ENCODE data around the gene CPT1A. TPM values are rescaled to one million over a fixed set of nuclear protein-coding genes. Genes with fewer than 3 reads are reported as not detected.
A peak's percentile ranks its signal among the peaks of the same experiment; 100 is the strongest.
"Not testable (repeated sequence)": the region's sequence is repeated elsewhere in the genome, so short reads cannot be mapped to it uniquely, and the experiment has no call there.

CPT1A gene
- 10 to 100 TPM; 15.3 to 16.1 TPM for total RNA-seq

DNA sequence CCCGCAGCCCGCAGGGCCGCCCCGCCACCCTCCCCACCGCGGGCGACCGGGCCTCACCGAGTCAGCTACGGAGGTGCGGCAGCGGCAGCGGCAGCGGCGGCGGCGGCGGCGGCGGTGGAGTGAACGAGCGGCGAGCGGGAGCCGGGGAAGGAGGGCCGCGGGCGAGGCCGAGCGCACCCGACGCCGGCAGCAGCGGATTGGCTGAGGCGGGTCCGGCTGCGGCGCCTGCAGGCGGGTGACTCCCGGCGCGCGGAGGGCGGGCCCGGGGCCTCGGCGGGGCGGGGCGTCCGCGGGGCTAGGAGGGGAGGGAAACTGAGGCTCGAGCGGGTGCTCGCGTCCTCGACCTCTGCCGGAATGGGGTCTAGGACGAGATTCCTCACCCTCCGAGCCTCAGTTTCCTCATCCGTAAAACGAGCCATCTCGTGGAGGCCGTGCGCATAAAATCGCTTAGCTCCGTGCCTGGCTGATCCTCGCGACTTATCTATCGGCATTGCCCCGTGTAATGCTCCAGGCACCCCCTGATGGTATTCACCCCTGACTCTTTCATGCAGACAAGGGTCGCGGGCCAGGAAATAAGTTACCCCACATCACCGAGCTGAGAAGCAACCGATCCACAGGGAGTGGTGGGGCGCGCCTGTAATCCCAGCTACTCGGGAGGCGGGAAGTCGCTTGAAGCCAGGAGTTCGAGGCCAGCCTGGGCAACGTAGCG is at the start of gene CPT1A:
TSS of gene CPT1A (minus strand) at position 199 of the 709 bp plus-strand sequence. CDS start 26,442 bp downstream, outside the sequence.
- no peaks in the 10 kb centered on the region for H3K36me3 Mint-ChIP-seq (ENCODE audit: low read depth)
- peak within 1 kb of the TSS; percentile 88 for H3K4me3 Mint-ChIP-seq
- CTCF ChIA-PET, result interaction anchor here (1.7 kb wide), 1 partner anchor 16 kb away, joined by 6 read pairs; no protein-coding TSS in a partner anchor
- DNase-seq, result peak; percentile 74
- peak within 1 kb of the TSS; percentile 30 for H3K27ac Mint-ChIP-seq
- H3K9me3 Mint-ChIP-seq, result no peaks in the 10 kb centered on the region
- H3K27me3 Mint-ChIP-seq (ENCODE audit: low read depth), result no peaks in the 10 kb centered on the region
- intact Hi-C loops (cut with micrococcal nuclease), result loop anchor here (2.0 kb wide), 1 partner anchor 61 kb away; the partner anchor contains the start of genes IGHMBP2 and MRPL21
- H3K4me1 Mint-ChIP-seq (ENCODE audit: low read depth), result peaks cover 41% of the 10 kb centered on the region

DNA sequence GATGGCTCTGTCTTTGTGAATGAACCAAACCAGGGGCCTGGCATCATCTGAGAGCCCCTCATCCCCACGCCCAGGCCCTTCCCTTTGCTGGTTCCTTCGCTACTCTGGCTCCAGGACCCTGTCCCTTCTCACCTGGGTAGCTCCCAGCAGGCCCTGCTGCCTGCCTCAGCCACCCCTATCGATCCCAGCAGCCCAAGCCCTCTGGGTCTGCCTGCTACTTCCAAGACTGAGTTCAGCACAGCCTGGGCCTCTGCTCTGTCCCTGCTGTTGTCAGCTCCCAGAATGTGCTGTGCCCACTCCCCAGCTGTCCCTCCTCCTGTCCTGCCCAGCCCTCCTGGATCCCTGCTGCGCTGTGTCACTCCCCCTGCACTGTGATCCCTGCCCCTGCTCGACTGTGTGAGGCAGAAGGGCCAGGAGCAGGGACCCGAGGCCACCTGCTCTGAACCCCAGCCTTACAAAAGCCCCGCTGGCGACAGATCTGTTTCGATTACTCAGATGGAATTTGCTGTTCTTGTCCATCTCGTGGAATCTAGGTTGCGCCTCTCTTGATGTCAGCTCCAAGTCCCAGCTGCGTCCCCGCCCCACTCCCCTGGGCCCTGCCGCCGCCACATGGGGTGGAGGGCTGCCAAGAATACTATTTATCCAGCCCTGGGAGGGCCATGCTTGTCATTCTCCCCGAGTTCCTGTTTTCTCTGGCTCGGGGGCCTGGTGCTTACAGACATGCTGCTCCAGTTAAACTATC is 48.9 kb upstream of the CPT1A start:
- Mint-ChIP-seq H3K36me3 (ENCODE audit: low read depth) (peaks cover 26% of the 10 kb centered on the region), H3K9me3 (no peaks in the 10 kb centered on the region), H3K27me3 (ENCODE audit: low read depth) (no peaks in the 10 kb centered on the region), H3K4me3 (no peak overlapping the region), H3K4me1 (ENCODE audit: low read depth) (no peaks in the 10 kb centered on the region), H3K27ac (no peak overlapping the region)
- intact Hi-C loops (cut with micrococcal nuclease), result no loop called here
- DNase-seq, result no peak
- CTCF ChIA-PET, result interaction anchor here (0.6 to 1.1 kb wide), 2 partner anchors 93 to 133 kb away, joined by 3 read pairs; no protein-coding TSS in a partner anchor

DNA sequence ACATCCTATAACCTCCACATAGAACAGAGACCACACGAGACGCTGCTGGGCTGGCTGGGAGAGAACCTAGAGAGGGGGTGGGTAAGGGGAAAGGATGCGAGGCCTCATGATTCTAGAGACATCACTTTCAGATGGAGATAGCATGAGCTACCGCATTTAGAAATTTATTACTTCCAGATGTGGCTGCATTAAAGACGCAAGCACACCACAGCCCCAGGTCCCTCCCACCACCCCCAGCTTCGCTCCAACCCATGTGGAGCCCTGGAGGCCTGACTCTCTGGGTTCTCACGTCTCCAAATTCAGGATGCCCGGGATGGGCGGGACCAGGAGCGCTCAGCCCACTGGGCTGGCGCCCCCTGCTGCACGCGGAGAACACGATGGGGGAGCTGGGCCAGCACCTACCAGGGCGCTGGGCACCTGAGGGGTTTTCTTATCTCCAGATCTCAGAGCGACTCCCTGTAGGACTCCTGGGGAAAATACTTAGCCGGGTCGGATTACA is 48.3 kb upstream of the CPT1A start:
- CTCF ChIA-PET, result interaction anchor here (0.6 to 1.1 kb wide), 3 partner anchors 14 to 132 kb away, joined by 3 read pairs; no protein-coding TSS in a partner anchor
- intact Hi-C loops (cut with micrococcal nuclease), result no loop called here
- peaks cover 26% of the 10 kb centered on the region for H3K36me3 Mint-ChIP-seq (ENCODE audit: low read depth)
- H3K27me3 Mint-ChIP-seq (ENCODE audit: low read depth), result no peaks in the 10 kb centered on the region
- no peaks in the 10 kb centered on the region for H3K9me3 Mint-ChIP-seq
- DNase-seq, result no peak
- no peak overlapping the region for H3K27ac Mint-ChIP-seq
- no peak overlapping the region for H3K4me3 Mint-ChIP-seq
- no peaks in the 10 kb centered on the region for H3K4me1 Mint-ChIP-seq (ENCODE audit: low read depth)

DNA sequence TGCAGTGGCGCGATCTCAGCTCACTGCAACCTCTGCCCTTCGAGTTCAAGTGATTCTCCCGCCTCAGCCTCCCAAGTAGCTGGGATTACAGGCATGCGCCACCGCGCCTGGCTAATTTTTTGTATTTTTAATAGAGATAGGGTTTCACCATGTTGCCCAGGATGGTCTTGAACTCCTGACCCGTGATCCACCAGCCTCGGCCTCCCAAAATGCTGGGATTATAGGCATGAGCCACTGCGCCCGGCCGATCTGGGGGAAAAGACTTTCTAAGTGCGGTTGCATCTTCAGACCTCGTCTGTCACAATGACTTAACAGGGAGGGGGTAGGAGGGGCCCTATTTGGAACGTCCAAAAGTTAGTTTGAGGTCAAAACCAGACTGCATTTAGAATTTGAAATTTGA is 43.1 kb upstream of the CPT1A start:
- H3K27me3 Mint-ChIP-seq (ENCODE audit: low read depth); intact Hi-C loops (cut with micrococcal nuclease); DNase-seq; H3K27ac Mint-ChIP-seq; H3K9me3 Mint-ChIP-seq; CTCF ChIA-PET; H3K4me3 Mint-ChIP-seq; H3K4me1 Mint-ChIP-seq (ENCODE audit: low read depth): not testable (repeated sequence)
- H3K36me3 Mint-ChIP-seq (ENCODE audit: low read depth), result peaks cover 11% of the 10 kb centered on the region

DNA sequence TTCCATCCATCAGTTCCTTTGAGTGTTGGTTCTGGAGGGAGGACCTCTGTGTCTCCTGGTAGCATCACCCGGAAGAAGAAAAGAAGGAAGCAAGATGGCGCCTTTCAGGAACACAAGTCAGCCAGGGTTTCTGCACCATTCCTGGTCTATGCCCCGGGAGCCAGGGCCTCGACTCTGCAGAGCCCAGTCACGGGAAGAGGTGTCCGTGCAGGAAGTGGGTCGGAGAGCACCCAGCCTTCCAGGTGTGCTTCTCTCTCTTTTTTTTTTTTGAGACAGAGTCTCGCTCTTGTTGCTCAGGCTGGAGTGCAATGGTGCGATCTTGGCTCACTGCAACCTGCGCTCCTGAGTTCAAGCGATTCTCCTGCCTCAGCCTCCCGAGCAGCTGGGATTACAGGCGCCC is 40.7 kb upstream of the CPT1A start:
- intact Hi-C loops (cut with micrococcal nuclease), result no loop called here
- no peak overlapping the region for H3K4me3 Mint-ChIP-seq
- DNase-seq, result no peak
- CTCF ChIA-PET, result no interaction called here
- H3K36me3 Mint-ChIP-seq (ENCODE audit: low read depth), result peaks cover 11% of the 10 kb centered on the region
- no peaks in the 10 kb centered on the region for H3K4me1 Mint-ChIP-seq (ENCODE audit: low read depth)
- H3K27me3 Mint-ChIP-seq (ENCODE audit: low read depth), result no peaks in the 10 kb centered on the region
- no peak overlapping the region for H3K27ac Mint-ChIP-seq
- H3K9me3 Mint-ChIP-seq, result no peaks in the 10 kb centered on the region

DNA sequence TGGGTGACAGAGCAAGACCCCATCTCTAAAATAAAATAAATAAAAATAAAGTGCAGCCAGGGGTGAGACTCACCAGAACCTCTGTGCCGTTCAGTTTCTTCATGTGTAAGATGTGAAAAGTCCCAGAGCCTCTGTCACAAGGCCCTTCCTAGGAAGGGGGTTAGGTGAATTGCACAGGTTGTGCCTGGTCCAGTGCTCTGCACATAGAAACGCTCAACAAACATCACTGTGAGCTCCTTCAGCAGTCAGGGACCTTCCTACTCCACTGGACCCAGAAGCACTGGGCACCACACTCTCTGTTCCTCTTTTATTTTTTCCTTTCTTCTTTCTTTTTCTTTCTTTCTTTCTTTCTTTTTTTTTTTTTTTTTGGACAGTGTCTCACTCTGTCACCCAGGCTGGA is 39.6 kb upstream of the CPT1A start:
- CTCF ChIA-PET, result no interaction called here
- H3K9me3 Mint-ChIP-seq, result no peaks in the 10 kb centered on the region
- H3K27ac Mint-ChIP-seq, result no peak overlapping the region
- H3K4me3 Mint-ChIP-seq, result no peak overlapping the region
- H3K27me3 Mint-ChIP-seq (ENCODE audit: low read depth), result no peaks in the 10 kb centered on the region
- intact Hi-C loops (cut with micrococcal nuclease), result no loop called here
- peaks cover 7% of the 10 kb centered on the region for H3K36me3 Mint-ChIP-seq (ENCODE audit: low read depth)
- no peak for DNase-seq
- H3K4me1 Mint-ChIP-seq (ENCODE audit: low read depth), result no peaks in the 10 kb centered on the region

DNA sequence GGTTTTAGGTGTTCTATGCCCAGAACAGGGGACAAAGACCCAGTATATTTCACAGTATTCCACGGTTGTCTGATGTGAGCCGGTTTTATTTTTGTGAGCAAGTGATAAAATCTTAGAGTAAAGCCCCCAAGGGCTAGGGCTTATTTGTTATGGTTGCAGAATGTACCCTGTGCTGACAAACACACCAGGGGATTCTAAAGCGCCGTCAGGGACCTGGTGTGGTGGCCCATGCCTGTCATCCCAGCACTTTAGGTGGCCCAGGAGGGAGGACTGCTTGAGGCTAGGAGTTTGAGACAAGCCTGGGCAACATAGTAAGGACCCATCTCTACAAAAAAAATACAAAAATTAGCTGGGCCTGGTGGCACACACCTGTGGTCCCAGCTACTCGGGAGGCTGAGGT is 39.1 kb upstream of the CPT1A start:
- Mint-ChIP-seq H3K36me3 (ENCODE audit: low read depth) (peaks cover 7% of the 10 kb centered on the region), H3K27me3 (ENCODE audit: low read depth) (no peaks in the 10 kb centered on the region), H3K27ac (no peak overlapping the region), H3K4me3 (no peak overlapping the region), H3K4me1 (ENCODE audit: low read depth) (no peaks in the 10 kb centered on the region), H3K9me3 (no peaks in the 10 kb centered on the region)
- intact Hi-C loops (cut with micrococcal nuclease), result no loop called here
- CTCF ChIA-PET, result no interaction called here
- no peak for DNase-seq

DNA sequence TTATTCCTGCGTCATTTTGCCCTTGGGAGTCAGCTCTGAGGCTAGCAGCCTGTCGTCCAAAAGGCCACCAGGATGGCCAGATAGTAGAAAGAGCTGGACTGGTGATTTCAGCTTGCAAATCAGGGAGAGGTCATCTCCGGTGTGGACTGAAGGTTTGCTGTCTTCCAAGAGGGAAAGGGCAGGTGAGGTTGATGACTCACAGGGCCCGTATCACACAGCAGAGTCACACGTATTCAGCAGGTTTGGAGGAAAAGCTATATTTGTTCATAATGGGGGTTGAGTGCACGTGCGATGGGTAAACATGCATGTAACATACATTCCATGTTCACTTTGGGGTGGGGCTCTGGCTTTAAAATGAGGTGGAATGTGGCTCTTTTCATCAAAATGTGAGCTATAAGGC is 36.3 kb upstream of the CPT1A start:
- intact Hi-C loops (cut with micrococcal nuclease), result no loop called here
- Mint-ChIP-seq H3K27ac (no peak overlapping the region), H3K9me3 (no peaks in the 10 kb centered on the region), H3K36me3 (ENCODE audit: low read depth) (peaks cover 5% of the 10 kb centered on the region), H3K4me3 (no peak overlapping the region), H3K4me1 (ENCODE audit: low read depth) (no peaks in the 10 kb centered on the region), H3K27me3 (ENCODE audit: low read depth) (no peaks in the 10 kb centered on the region)
- no peak for DNase-seq
- CTCF ChIA-PET, result interaction anchor here (0.7 kb wide), 1 partner anchor 35 kb away, joined by 4 read pairs; no protein-coding TSS in a partner anchor

DNA sequence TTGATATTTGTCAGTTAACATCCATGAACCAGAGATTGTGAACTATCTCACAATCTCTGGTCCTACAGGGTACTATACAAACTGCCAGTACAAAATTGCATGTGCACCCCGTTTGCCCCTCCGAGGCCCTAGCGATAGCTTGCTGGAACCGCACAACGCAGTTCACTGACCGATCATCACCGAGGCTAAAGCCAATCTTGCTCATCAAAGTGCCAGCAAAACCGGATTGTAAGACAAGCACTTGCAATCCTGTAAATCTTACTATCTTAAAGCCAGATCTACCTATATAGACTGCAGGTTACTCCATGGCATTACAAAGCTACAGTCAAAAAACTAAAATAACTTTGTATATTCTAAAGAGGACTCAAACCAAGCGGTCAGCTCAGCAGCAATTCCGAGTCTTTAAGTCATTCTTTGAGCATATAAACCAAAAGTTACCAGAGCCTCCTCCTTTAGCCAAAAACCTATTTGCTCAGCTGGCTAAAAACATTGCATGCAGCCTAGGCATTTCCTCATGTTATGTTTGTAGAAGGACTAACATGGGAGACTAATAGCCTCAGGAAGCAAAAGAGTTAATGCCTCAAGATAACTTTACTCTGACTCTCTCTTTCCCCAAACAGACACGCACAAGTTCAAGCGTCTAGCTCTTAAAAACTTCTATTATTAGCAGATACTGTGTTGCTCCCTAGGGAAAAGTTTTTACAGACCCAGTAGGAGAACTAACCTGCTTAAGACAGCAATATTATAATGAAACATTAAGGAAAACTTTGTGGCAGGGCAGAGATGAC is 30.7 kb upstream of the CPT1A start:
- no peak overlapping the region for H3K27ac Mint-ChIP-seq
- H3K4me3 Mint-ChIP-seq, result no peak overlapping the region
- CTCF ChIA-PET, result no interaction called here
- intact Hi-C loops (cut with micrococcal nuclease), result no loop called here
- no peaks in the 10 kb centered on the region for H3K9me3 Mint-ChIP-seq
- H3K36me3 Mint-ChIP-seq (ENCODE audit: low read depth), result no peaks in the 10 kb centered on the region
- no peak for DNase-seq
- peaks cover 17% of the 10 kb centered on the region for H3K27me3 Mint-ChIP-seq (ENCODE audit: low read depth)
- H3K4me1 Mint-ChIP-seq (ENCODE audit: low read depth), result peaks cover 12% of the 10 kb centered on the region

DNA sequence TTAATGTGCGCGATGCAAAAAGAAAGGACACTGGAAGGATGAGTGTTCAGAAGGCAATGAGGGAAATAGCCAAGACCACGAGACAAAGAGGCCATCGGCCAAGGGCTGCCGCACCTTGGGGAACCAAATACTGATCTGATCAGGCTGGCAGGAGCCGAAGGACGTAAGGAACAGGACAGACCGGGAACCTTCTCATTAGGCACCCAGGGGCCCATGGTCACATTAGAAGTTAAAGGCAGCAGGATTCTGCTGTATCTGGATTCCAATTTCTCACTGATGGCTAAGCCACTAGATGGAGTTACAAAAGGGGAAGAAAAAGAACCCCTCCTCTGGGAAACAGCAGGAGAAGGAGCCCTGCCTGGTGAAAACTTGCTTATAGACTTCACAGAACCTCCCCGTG is 28.8 kb upstream of the CPT1A start:
- Mint-ChIP-seq H3K27ac (no peak overlapping the region), H3K4me3 (peak overlapping the region; percentile 72), H3K27me3 (ENCODE audit: low read depth) (peaks cover 17% of the 10 kb centered on the region), H3K36me3 (ENCODE audit: low read depth) (no peaks in the 10 kb centered on the region), H3K4me1 (ENCODE audit: low read depth) (peaks cover 12% of the 10 kb centered on the region), H3K9me3 (no peaks in the 10 kb centered on the region)
- CTCF ChIA-PET, result no interaction called here
- intact Hi-C loops (cut with micrococcal nuclease), result no loop called here
- no peak for DNase-seq

DNA sequence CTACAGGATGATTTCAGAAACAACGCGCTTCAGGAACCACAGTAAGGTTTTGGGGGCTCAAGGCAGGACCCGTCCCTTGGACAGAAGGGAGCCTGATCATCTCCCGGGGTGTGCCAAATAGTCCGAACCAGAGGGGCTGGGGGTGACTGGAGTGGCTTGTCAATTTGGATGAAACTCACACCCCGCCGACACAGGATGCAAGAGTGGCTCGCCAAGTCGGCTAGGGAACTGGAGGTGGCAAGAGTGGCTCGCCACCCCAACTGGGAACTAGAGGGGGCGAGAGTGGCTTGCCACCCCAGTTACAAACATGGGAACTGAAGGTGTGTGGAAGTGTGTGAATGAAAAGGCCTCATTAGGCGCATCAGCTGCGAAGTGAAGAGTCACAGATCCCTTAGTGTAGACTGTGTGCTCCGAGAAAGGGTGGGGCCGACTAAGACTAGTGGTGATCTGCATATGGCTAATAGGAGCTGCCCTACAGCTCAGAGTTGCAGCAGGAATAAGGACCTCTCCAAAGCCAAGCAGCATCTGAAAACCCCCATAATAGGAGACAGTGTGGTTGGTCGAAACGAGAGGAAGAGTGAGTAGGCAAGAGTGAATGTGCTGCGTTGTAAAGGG is 26.6 kb upstream of the CPT1A start:
- Mint-ChIP-seq H3K36me3 (ENCODE audit: low read depth) (peaks cover 3% of the 10 kb centered on the region), H3K27me3 (ENCODE audit: low read depth) (peaks cover 17% of the 10 kb centered on the region), H3K27ac (no peak overlapping the region), H3K9me3 (peaks cover 3% of the 10 kb centered on the region), H3K4me3 (no peak overlapping the region), H3K4me1 (ENCODE audit: low read depth) (peaks cover 12% of the 10 kb centered on the region)
- DNase-seq, result no peak
- intact Hi-C loops (cut with micrococcal nuclease), result no loop called here
- CTCF ChIA-PET, result interaction anchor here (0.6 kb wide), 1 partner anchor 173 kb away, joined by 4 read pairs; no protein-coding TSS in a partner anchor

DNA sequence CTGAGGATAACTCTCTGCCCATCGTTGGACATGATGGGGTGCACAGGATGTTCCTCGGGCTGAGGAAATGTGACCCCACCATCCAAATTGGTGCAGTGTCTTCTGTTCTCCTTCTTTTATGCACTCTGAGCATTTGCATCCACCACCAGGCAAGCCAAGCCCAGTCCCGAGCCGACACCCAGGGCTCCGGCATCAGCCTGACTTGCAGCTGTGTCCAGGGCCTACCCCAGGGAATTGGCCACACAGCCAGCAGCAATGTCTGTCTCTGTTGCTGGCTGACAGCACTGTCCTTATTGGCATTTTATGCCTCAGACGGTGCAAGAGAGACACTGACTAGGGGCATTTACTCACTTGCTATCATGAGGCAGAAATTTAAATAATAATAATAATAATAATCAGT is 25.4 kb upstream of the CPT1A start:
- H3K36me3 Mint-ChIP-seq (ENCODE audit: low read depth), result peaks cover 3% of the 10 kb centered on the region
- H3K27me3 Mint-ChIP-seq (ENCODE audit: low read depth), result peaks cover 17% of the 10 kb centered on the region
- H3K4me1 Mint-ChIP-seq (ENCODE audit: low read depth), result peaks cover 12% of the 10 kb centered on the region
- intact Hi-C loops (cut with micrococcal nuclease), result no loop called here
- DNase-seq, result no peak
- CTCF ChIA-PET, result no interaction called here
- no peak overlapping the region for H3K4me3 Mint-ChIP-seq
- H3K27ac Mint-ChIP-seq, result no peak overlapping the region
- peaks cover 4% of the 10 kb centered on the region for H3K9me3 Mint-ChIP-seq
